Calu3 (cell line): Measurements from ENCODE around the gene CITED4. TPM values are rescaled to one million over a fixed set of nuclear protein-coding genes. Genes with fewer than 3 reads are reported as not detected.
A peak's percentile ranks its signal among the peaks of the same experiment; 100 is the strongest.

Experiments used
- BruUV-seq: library from RNA; stranded (reverse); fragments of 400-500 nt; replicated peaks from 2 replicates; lab custom pipeline; 2021; lab: Mats Ljungman, UMichigan
- CTCF ChIA-PET: fragments of 300-600 bp; sonication (Branson Sonifier 250); formaldehyde crosslinking; loops from one replicate; lab custom pipeline; 2022; ENCODE audit warnings: antibody characterized with exemption; lab: Charles Lee
- DNase-seq: peaks from one replicate; pipeline ENCODE4 v3.0.0; 2022
- H3K27ac Mint-ChIP-seq: one replicate; pipeline ENCODE4 v1.8.0; 2022; ENCODE audit warnings: mixed read lengths; ENCODE audit not compliant: unreplicated experiment
- H3K27me3 Mint-ChIP-seq: one replicate; pipeline ENCODE4 v1.8.0; 2022; ENCODE audit warnings: mixed read lengths; ENCODE audit not compliant: unreplicated experiment
- H3K36me3 Mint-ChIP-seq: one replicate; pipeline ENCODE4 v1.8.0; 2022; ENCODE audit warnings: mild to moderate bottlenecking, moderate library complexity, mixed read lengths; ENCODE audit not compliant: insufficient read depth, unreplicated experiment
- H3K4me1 Mint-ChIP-seq: one replicate; pipeline ENCODE4 v1.8.0; 2022; ENCODE audit warnings: mild to moderate bottlenecking, low read depth, mixed read lengths; ENCODE audit not compliant: unreplicated experiment
- H3K4me3 Mint-ChIP-seq: one replicate; pipeline ENCODE4 v1.8.0; 2022; ENCODE audit warnings: mild to moderate bottlenecking, low read depth, moderate library complexity, mixed read lengths; ENCODE audit not compliant: unreplicated experiment
- H3K9me3 Mint-ChIP-seq: one replicate; pipeline ENCODE4 v1.8.0; 2022; ENCODE audit warnings: low read depth, mixed read lengths; ENCODE audit not compliant: unreplicated experiment
- intact Hi-C: fragments of 100-400 bp; cut with micrococcal nuclease; formaldehyde crosslinking; loops from one replicate; pipeline ENCODE4 v1.10.0; 2022; ENCODE audit not compliant: unreplicated experiment
- total RNA-seq: library from RNA; stranded (reverse); gene quantifications from 2 replicates; pipeline ENCODE4 v1.2.3, GENCODE V29; 2022
- TF ChIP-seq, protein P1 (sequence below): fragments of 200-600 bp; IDR thresholded peaks from one replicate; pipeline ENCODE4 v1.8.0; 2022; ENCODE audit warnings: antibody characterized with exemption; ENCODE audit not compliant: unreplicated experiment

The CITED4 gene
- total RNA-seq, 1 experiment from 2014 or later = 85.2 TPM

DNA sequence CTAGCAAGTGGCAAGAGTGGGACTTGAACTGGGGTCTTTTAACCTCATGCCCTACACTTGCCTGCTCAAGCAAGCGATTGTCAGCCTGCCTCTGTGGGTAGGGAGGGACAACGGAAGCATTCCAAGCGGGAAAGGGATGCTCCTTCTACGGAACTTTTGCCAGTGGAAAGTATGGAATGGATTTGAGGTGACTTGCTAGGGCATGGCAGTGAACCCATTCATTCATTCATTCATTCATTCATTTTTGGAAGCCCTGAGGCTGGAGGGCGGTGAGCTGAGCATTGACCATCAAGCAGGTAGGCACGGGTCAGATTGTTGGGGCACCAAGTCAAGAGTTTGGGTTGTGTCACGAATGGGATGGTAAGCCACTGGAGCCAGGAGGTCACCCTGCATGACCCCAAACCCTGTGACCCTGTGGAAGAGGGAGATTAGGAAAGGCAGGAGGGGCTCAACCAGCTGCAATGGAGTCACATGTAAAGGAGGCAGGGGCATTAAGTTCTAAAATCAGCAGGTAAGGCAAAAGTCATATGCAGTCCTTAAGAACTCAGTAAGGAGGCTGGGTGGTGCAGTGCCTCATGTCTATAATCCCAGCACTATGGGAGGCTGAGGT is 11.8 kb upstream of the CITED4 start:
- H3K36me3 Mint-ChIP-seq = peaks cover 7% of the 10 kb centered on the region
- CTCF ChIA-PET = interaction anchor here (1.2 kb wide), 1 partner anchor 11 kb away, joined by 3 read pairs; the partner anchor contains the start of gene CITED4
- no TSS peak for BruUV-seq
- peak overlapping the region; percentile 13 for H3K27ac Mint-ChIP-seq
- no peak for DNase-seq
- no peaks in the 10 kb centered on the region for H3K27me3 Mint-ChIP-seq
- H3K4me1 Mint-ChIP-seq = peaks cover 89% of the 10 kb centered on the region
- H3K9me3 Mint-ChIP-seq = no peaks in the 10 kb centered on the region
- H3K4me3 Mint-ChIP-seq = no peak overlapping the region
- intact Hi-C loops = no loop called here
- TF ChIP-seq, protein P1, sequence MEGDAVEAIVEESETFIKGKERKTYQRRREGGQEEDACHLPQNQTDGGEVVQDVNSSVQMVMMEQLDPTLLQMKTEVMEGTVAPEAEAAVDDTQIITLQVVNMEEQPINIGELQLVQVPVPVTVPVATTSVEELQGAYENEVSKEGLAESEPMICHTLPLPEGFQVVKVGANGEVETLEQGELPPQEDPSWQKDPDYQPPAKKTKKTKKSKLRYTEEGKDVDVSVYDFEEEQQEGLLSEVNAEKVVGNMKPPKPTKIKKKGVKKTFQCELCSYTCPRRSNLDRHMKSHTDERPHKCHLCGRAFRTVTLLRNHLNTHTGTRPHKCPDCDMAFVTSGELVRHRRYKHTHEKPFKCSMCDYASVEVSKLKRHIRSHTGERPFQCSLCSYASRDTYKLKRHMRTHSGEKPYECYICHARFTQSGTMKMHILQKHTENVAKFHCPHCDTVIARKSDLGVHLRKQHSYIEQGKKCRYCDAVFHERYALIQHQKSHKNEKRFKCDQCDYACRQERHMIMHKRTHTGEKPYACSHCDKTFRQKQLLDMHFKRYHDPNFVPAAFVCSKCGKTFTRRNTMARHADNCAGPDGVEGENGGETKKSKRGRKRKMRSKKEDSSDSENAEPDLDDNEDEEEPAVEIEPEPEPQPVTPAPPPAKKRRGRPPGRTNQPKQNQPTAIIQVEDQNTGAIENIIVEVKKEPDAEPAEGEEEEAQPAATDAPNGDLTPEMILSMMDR = no peak

DNA sequence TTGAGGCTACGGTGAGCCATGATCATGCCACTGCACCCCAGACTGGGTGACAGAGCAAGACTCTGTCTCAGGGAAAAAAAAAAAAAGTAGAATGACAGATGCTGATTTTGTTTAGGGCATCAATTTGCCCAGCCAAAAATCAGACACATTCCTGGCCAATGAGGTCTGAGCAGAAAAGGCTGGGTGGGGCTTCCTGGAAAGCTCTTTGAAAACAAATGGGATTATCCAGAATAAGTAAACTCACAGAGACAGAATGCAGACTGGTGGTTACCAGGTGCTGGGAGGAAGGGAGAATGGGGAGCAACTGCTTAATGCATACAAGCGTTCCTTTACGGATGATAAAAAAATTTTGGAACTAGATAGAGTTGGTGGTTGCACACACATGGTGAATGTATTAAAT is 10.1 kb upstream of the CITED4 start:
- intact Hi-C loops = no loop called here
- BruUV-seq = no TSS peak
- CTCF ChIA-PET = interaction anchor here (1.0 to 1.4 kb wide), 2 partner anchors 8 to 30 kb away, joined by 3 read pairs; no protein-coding TSS in a partner anchor

DNA sequence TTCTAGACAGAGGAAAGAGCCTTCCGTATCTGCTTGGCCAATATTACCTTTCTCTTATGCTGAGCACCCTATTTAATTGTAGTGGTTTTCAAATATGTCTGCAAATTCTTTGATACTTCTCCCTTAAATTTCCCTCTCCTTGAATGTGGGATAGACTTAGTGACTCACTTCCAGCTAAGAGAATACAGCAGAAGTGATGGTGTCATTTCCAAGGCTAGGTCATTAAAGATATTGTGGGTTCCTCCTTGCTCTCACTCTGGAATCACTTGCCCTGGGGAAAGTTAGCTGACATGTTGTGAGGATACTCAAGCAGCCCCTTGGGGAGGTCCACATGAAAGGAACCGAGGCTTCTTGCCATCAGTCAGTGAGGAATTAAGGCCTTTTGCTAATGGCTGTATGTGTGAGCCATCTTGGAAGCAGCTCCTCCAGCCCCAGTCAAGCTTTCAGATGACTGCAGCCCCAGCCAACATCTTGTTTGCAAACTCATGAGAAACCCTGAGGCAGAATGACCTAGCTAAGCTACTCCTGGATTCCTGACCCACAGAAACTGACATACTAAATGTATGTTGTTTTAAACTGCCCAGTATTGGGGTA is 8.1 kb upstream of the CITED4 start:
- no peak overlapping the region for H3K4me3 Mint-ChIP-seq
- intact Hi-C loops = no loop called here
- H3K27ac Mint-ChIP-seq = no peak overlapping the region
- H3K4me1 Mint-ChIP-seq = peaks cover 86% of the 10 kb centered on the region
- no TSS peak for BruUV-seq
- CTCF ChIA-PET = no interaction called here
- no peaks in the 10 kb centered on the region for H3K9me3 Mint-ChIP-seq
- no peaks in the 10 kb centered on the region for H3K36me3 Mint-ChIP-seq
- H3K27me3 Mint-ChIP-seq = no peaks in the 10 kb centered on the region
- TF ChIP-seq, protein P1 = no peak
- DNase-seq = no peak

More for the DNA sequence above, 10.1 kb upstream of the CITED4 start:
- Mint-ChIP-seq H3K4me1 (peaks cover 86% of the 10 kb centered on the region), H3K9me3 (no peaks in the 10 kb centered on the region), H3K36me3 (peaks cover 7% of the 10 kb centered on the region), H3K4me3 (no peak overlapping the region), H3K27ac (peak overlapping the region; percentile 22), H3K27me3 (no peaks in the 10 kb centered on the region)
- no peak for DNase-seq
- TF ChIP-seq, protein P1 = no peak

DNA sequence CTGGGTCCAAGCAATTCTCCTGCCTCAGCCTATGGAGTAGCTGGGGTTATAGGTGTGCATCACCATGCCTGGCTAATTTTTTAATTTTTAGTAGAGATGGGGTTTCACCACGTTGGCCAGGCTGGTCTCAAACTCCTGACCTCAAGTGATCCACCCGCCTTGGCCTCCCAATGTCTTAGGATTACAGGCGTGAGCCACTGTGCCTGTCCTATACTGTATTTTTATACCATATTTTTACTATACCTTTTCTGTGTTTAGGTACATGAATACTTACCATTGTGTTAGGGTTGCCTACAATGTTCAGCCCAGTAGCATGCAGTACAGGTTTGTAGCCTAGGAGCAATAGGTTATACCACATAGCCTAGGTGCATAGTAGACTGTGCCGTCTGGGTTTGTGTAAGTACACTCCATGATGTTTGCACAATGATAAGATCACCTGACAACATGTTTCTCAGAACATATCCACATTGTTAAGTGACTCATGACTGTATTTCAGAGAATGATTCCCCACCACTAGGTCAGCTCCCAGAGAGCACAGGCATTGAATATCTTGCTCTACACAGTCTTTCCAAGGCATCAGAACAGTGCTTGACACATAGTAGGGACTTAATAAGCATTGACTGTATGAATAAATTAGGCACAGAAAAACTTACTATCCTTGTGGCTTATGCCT is 6.0 kb upstream of the CITED4 start:
- CTCF ChIA-PET = interaction anchor here (0.5 to 1.6 kb wide), 6 partner anchors 29 to 165 kb away, joined by 3 to 7 read pairs (median 4); no protein-coding TSS in a partner anchor
- H3K4me3 Mint-ChIP-seq = no peak overlapping the region
- TF ChIP-seq, protein P1 = no peak
- DNase-seq = peak; percentile 39
- H3K36me3 Mint-ChIP-seq = no peaks in the 10 kb centered on the region
- H3K27me3 Mint-ChIP-seq = no peaks in the 10 kb centered on the region
- H3K27ac Mint-ChIP-seq = peak overlapping the region; percentile 82
- BruUV-seq = no TSS peak
- peaks cover 71% of the 10 kb centered on the region for H3K4me1 Mint-ChIP-seq
- no peaks in the 10 kb centered on the region for H3K9me3 Mint-ChIP-seq
- intact Hi-C loops = no loop called here
